Measurements from ENCODE around the gene CD300LD. TPM values are rescaled to one million over a fixed set of nuclear protein-coding genes. Genes with fewer than 3 reads are reported as not detected.

CD300LD gene
- total and polyA plus RNA-seq, 2 of the 8 experiments (the other 6 are each of a cell fraction or from before 2014, with no cell fraction given): not detected

DNA sequence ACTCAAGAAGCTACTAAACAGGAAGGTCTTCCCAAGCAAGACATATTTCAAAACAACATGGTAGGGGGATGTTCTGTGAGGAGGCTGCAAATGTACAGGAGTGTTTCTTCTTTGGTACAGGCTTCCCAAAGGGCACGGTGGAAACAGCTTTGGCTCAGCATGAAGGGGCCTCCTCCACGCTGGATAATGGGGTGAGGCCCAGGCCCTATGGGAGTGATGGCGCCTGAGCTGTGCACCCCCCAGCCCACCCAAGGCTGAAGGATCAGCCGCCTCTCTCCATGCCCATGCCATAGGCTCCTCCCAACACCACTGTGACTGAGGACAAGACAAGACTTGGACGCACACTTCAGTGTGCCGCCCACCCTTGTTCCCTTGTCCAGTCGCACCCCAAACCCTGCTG lies 24.6 kb upstream of the CD300LD start (continued):
- TF ChIP-seq CHD7 (IDR thresholded peaks at IDR 0.05; ENCODE audit: insufficient replicate concordance, low read length) (no peak), RAD21 (IDR thresholded peaks at IDR 0.05 in 1 of 2, conservative IDR thresholded peaks at IDR 0.05 in 1 of 2; ENCODE audit: low read depth in 2 of 2, low read length in 2 of 2) (no peak), TAF7 (optimal IDR thresholded peaks at IDR 0.05; ENCODE audit: borderline replicate concordance, low read depth, low read length) (no peak)
- TF ChIP-seq, protein P1, sequence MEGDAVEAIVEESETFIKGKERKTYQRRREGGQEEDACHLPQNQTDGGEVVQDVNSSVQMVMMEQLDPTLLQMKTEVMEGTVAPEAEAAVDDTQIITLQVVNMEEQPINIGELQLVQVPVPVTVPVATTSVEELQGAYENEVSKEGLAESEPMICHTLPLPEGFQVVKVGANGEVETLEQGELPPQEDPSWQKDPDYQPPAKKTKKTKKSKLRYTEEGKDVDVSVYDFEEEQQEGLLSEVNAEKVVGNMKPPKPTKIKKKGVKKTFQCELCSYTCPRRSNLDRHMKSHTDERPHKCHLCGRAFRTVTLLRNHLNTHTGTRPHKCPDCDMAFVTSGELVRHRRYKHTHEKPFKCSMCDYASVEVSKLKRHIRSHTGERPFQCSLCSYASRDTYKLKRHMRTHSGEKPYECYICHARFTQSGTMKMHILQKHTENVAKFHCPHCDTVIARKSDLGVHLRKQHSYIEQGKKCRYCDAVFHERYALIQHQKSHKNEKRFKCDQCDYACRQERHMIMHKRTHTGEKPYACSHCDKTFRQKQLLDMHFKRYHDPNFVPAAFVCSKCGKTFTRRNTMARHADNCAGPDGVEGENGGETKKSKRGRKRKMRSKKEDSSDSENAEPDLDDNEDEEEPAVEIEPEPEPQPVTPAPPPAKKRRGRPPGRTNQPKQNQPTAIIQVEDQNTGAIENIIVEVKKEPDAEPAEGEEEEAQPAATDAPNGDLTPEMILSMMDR (IDR thresholded peaks at IDR 0.05; ENCODE audit: control extremely low read depth in 1 of 3, insufficient read depth in 1 of 3, low read depth in 1 of 3, low read length in 3 of 3): no peak

Measured in H1 (cell line).